DND-41 (cell line): ENCODE results near the gene POU6F1.
A peak's percentile ranks its signal among the peaks of the same experiment; 100 is the strongest.

Experiments used
- ATAC-seq: fragments of 200-7000 bp; cut with Tn5 transposase; 3 replicates; pipeline ENCODE4 v1.9.1; 2021; ENCODE audit warnings: low read depth; ENCODE audit not compliant: insufficient read depth
- DNase-seq: peaks from one replicate; pipeline ENCODE4 v3.0.0-alpha.2; 2020
- H2AFZ ChIP-seq: 2 replicates; pipeline ENCODE4 v1.6.0; 2012; ENCODE audit warnings: low read depth, low read length
- H3K27ac ChIP-seq: 2 replicates; pipeline ENCODE4 v1.5.1; 2012; ENCODE audit warnings: low read length, inconsistent platforms
- H3K27me3 ChIP-seq: fragments of 200-600 bp; sonication (generic); 2 replicates; pipeline ENCODE4 v1.6.0; 2012; ENCODE audit warnings: low read length, mild to moderate bottlenecking, inconsistent platforms; ENCODE audit not compliant: insufficient read depth, poor library complexity
- H3K36me3 ChIP-seq: 2 replicates; pipeline ENCODE4 v1.5.1; 2012; ENCODE audit warnings: low read length, inconsistent platforms; ENCODE audit not compliant: insufficient read depth
- H3K4me1 ChIP-seq: 2 replicates; pipeline ENCODE4 v1.5.1; 2012; ENCODE audit warnings: mild to moderate bottlenecking, low read length; ENCODE audit not compliant: insufficient read depth
- H3K4me2 ChIP-seq: 2 replicates; pipeline ENCODE4 v1.6.0; 2012; ENCODE audit warnings: mild to moderate bottlenecking, moderate library complexity, low read length, inconsistent platforms; ENCODE audit not compliant: insufficient read depth
- H3K4me3 ChIP-seq, 2 experiments: fragments of 200-600 bp in 1 of 2; shearing (Covaris generic) in 1 of 2; 2 replicates each; pipeline ENCODE4 v1.5.1; 2012 to 2016; ENCODE audit warnings: inconsistent platforms in 2 of 2, low read length in 2 of 2, mild to moderate bottlenecking in 2 of 2, low read depth in 1 of 2, moderate library complexity in 1 of 2
- H3K79me2 ChIP-seq: 2 replicates; pipeline ENCODE4 v1.6.0; 2012; ENCODE audit warnings: low read length, inconsistent platforms; ENCODE audit not compliant: insufficient read depth
- H3K9ac ChIP-seq: 2 replicates; pipeline ENCODE4 v1.6.0; 2012; ENCODE audit warnings: low read depth, mild to moderate bottlenecking, inconsistent platforms, low read length, moderate library complexity
- H3K9me3 ChIP-seq: 2 replicates; pipeline ENCODE4 v1.5.1; 2012; ENCODE audit warnings: low read length, moderate library complexity, mild to moderate bottlenecking, inconsistent platforms; ENCODE audit not compliant: insufficient read depth, severe bottlenecking
- H4K20me1 ChIP-seq: 2 replicates; pipeline ENCODE4 v1.6.0; 2012; ENCODE audit warnings: low read length; ENCODE audit not compliant: insufficient read depth
- CTCF ChIP-seq: IDR thresholded peaks from 2 replicates; pipeline ENCODE4 v1.5.1; 2012; ENCODE audit warnings: borderline replicate concordance, low read length, moderate library complexity, mild to moderate bottlenecking; ENCODE audit not compliant: poor library complexity, severe bottlenecking; ENCODE audit errors: extremely low read depth
- EZH2 ChIP-seq: IDR thresholded peaks from 3 replicates; pipeline ENCODE4 v1.6.1; 2012; ENCODE audit warnings: borderline replicate concordance, low read depth, mild to moderate bottlenecking, moderate library complexity, low read length, inconsistent platforms; ENCODE audit not compliant: severe bottlenecking

POU6F1 gene

GRCh38 chr12:51238037-51238509 lies 20.2 kb upstream of the POU6F1 start:
- Histone ChIP-seq H3K9ac (peak overlapping the region; percentile 88), H4K20me1 (peaks cover 14% of the 10 kb centered on the region), H3K4me2 (peak overlapping the region; percentile 98), H3K9me3 (no peaks in the 10 kb centered on the region), H3K27me3 (no peaks in the 10 kb centered on the region), H3K79me2 (peaks cover 28% of the 10 kb centered on the region), H3K36me3 (peaks cover 33% of the 10 kb centered on the region), H3K27ac (peak overlapping the region; percentile 75), H2AFZ (peak overlapping the region; percentile 83), H3K4me1 (peaks cover 26% of the 10 kb centered on the region), H3K4me3 (peak overlapping the region; percentile 46 to 83; a peak in 3 of 4 replicates)
- peak; percentile 1; the same call in 2 of the 3 replicates for ATAC-seq
- TF ChIP-seq CTCF: no peak
- DNase-seq: no peak

- peaks cover 8% of the 10 kb centered on the region for H3K79me2 ChIP-seq
- no peak overlapping the region for H3K9ac ChIP-seq
- H3K4me2 ChIP-seq: no peak overlapping the region
- ATAC-seq: no peak
- peaks cover 8% of the 10 kb centered on the region for H3K4me1 ChIP-seq
- H3K27me3 ChIP-seq: no peaks in the 10 kb centered on the region
- no peak overlapping the region for H3K27ac ChIP-seq
- DNase-seq: no peak
- no peaks in the 10 kb centered on the region for H4K20me1 ChIP-seq
- no peak for TF ChIP-seq EZH2
- TF ChIP-seq CTCF: no peak
- H2AFZ ChIP-seq: no peak overlapping the region
- no peaks in the 10 kb centered on the region for H3K9me3 ChIP-seq
- no peaks in the 10 kb centered on the region; the same call in 1 of the 2 replicates for H3K36me3 ChIP-seq
- no peak overlapping the region for H3K4me3 ChIP-seq
Measured at GRCh38 chr12:51234530-51234929, 16.7 kb upstream of the POU6F1 start.

- H3K4me2 ChIP-seq: no peak overlapping the region
Measured at GRCh38 chr12:51232642-51233041, 14.8 kb upstream of the POU6F1 start.

More at GRCh38 chr12:51232642-51233041, 14.8 kb upstream of the POU6F1 start:
- Histone ChIP-seq H3K79me2 (no peaks in the 10 kb centered on the region), H4K20me1 (no peaks in the 10 kb centered on the region), H3K4me1 (no peaks in the 10 kb centered on the region), H3K4me3 (no peak overlapping the region), H2AFZ (no peak overlapping the region), H3K9ac (no peak overlapping the region), H3K27me3 (no peaks in the 10 kb centered on the region), H3K36me3 (no peaks in the 10 kb centered on the region), H3K27ac (no peak overlapping the region), H3K9me3 (no peaks in the 10 kb centered on the region)
- ATAC-seq (no peak), DNase-seq (no peak)
- TF ChIP-seq CTCF (no peak), EZH2 (no peak)
